Lower lobe of right lung (tissue), 2 donors: Measurements from ENCODE around the gene PCDH12. TPM values are rescaled to one million over a fixed set of nuclear protein-coding genes. Genes with fewer than 3 reads are reported as not detected.

Experiments used
- ATAC-seq, 2 donors: fragments of 200-7000 bp; cut with Tn5 transposase; one replicate each; pipeline ENCODE4 v1.9.1; 2020 to 2022; ENCODE audit warnings: mild to moderate bottlenecking in 2 of 2, moderate library complexity in 2 of 2
- DNase-seq: peaks from one replicate; pipeline ENCODE4 v3.0.0-alpha.2; 2020
- H3K27ac ChIP-seq: fragments of 200-600 bp; one replicate; pipeline ENCODE4 v1.8.0; 2022
- H3K27me3 ChIP-seq: fragments of 200-600 bp; one replicate; pipeline ENCODE4 v1.8.0; 2022; ENCODE audit warnings: low read depth
- H3K36me3 ChIP-seq: fragments of 200-600 bp; one replicate; pipeline ENCODE4 v1.8.0; 2022; ENCODE audit warnings: mild to moderate bottlenecking
- H3K4me1 ChIP-seq: fragments of 200-600 bp; one replicate; pipeline ENCODE4 v1.8.0; 2022
- H3K4me3 ChIP-seq: fragments of 200-600 bp; one replicate; pipeline ENCODE4 v1.8.0; 2022; ENCODE audit warnings: mild to moderate bottlenecking
- H3K9me3 ChIP-seq: fragments of 200-600 bp; one replicate; pipeline ENCODE4 v1.8.0; 2022
- CTCF ChIP-seq: fragments of 200-600 bp; IDR thresholded peaks from one replicate; pipeline ENCODE4 v1.8.0; 2022; ENCODE audit warnings: antibody characterized with exemption, mild to moderate bottlenecking
- intact Hi-C: fragments of 100-400 bp; cut with DNase I; formaldehyde crosslinking; loops from one replicate; pipeline ENCODE4 v1.11.0; 2022
- total RNA-seq: library from RNA; stranded (reverse); fragmentation: NEBNext Ultra II Directional; extraction: Animal tissue kit (Norgen Biotek cat#: 25700); gene quantifications from one replicate; pipeline ENCODE4 v1.2.1, GENCODE V29; 2021
- donor health status: DM: no; HTN: yes; CAD: no; lungs with severe emphysema.

The PCDH12 gene
- total RNA-seq, 1 donor from 2014 or later = 14.9 TPM

DNA sequence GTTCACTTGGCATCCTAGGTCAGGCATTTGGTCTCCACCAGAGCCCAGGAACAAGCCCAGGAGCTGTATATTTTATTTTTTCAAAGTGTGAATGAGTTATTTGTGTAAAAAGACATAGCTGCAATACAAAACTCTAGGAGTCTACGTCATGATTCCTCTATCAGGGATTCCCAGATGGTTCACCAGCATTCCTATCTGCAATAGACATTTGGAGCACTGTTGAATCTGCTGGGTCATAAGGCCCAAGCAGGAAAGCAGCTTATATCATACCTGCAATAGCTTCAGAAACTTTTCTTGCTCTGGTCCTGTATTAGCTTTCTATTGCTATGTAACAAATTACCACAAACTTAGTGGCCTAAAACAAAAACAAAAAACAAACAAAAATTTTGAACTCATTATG lies 51.0 kb downstream of the PCDH12 start:
- ATAC-seq (no peak), DNase-seq (no peak)
- intact Hi-C loops = no loop called here

GRCh38 chr5:141906517-141906916 lies 51.5 kb downstream of the PCDH12 start:
- ATAC-seq = no peak
- no peaks in the 10 kb centered on the region for H3K4me1 ChIP-seq
- intact Hi-C loops = no loop called here
- H3K27ac ChIP-seq = no peak overlapping the region
- no peaks in the 10 kb centered on the region for H3K27me3 ChIP-seq
- H3K4me3 ChIP-seq = no peak overlapping the region
- no peaks in the 10 kb centered on the region for H3K36me3 ChIP-seq
- no peaks in the 10 kb centered on the region for H3K9me3 ChIP-seq
- TF ChIP-seq CTCF = no peak
- no peak for DNase-seq

More for the DNA sequence above, 51.0 kb downstream of the PCDH12 start:
- Histone ChIP-seq H3K4me1 (no peaks in the 10 kb centered on the region), H3K36me3 (no peaks in the 10 kb centered on the region), H3K27ac (no peak overlapping the region), H3K4me3 (no peak overlapping the region), H3K9me3 (no peaks in the 10 kb centered on the region), H3K27me3 (no peaks in the 10 kb centered on the region)
- no peak for TF ChIP-seq CTCF

DNA sequence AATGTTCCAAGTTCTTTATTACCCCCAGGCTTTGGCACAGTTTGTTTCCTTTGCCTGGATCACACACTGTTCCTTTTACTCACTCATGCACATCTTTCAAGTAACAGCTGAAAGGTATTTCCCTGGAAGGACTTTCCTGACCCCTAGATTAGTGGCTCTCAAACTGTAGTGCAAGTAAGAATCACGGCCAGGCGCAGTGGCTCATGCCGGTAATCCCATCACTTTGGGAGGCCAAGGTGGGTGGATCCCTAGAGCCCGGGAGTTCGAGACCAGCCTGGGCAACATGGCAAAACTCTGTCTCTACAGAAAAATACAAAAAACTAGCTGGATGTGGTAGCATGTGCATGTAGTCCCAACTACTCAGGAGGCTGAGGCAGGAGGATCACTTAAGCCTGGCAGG lies 53.5 kb downstream of the PCDH12 start:
- H3K4me3 ChIP-seq = no peak overlapping the region
- intact Hi-C loops = no loop called here
- no peak for DNase-seq
- no peaks in the 10 kb centered on the region for H3K27me3 ChIP-seq
- H3K27ac ChIP-seq = no peak overlapping the region
- no peaks in the 10 kb centered on the region for H3K9me3 ChIP-seq
- TF ChIP-seq CTCF = no peak
- H3K4me1 ChIP-seq = no peaks in the 10 kb centered on the region
- no peaks in the 10 kb centered on the region for H3K36me3 ChIP-seq
- ATAC-seq = no peak

DNA sequence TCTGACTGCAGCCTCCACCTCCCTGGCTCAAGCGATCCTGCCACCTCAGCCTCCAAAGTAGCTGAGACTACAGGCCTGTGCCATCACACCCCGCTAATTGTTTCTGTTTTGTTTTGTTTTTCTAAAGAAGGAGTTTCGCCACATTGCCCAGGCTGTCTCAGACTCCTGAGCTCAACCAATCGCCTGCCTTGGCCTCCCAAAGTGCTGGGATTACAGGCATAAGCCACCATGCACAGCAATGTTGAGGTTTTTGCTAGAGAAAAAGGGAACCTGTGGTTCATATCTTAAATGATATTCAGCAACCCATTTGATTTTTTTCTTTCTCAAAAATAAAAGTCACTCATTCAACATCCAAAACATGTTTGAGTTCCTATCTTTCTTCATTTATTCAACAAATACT lies 54.7 kb downstream of the PCDH12 start:
- peak in 1 of 2 donors; percentile 51 for ATAC-seq
- H3K9me3 ChIP-seq = no peaks in the 10 kb centered on the region
- no peaks in the 10 kb centered on the region for H3K27me3 ChIP-seq
- no peak for DNase-seq
- H3K36me3 ChIP-seq = no peaks in the 10 kb centered on the region
- no peak overlapping the region for H3K27ac ChIP-seq
- intact Hi-C loops = no loop called here
- H3K4me3 ChIP-seq = no peak overlapping the region
- TF ChIP-seq CTCF = no peak
- H3K4me1 ChIP-seq = no peaks in the 10 kb centered on the region

DNA sequence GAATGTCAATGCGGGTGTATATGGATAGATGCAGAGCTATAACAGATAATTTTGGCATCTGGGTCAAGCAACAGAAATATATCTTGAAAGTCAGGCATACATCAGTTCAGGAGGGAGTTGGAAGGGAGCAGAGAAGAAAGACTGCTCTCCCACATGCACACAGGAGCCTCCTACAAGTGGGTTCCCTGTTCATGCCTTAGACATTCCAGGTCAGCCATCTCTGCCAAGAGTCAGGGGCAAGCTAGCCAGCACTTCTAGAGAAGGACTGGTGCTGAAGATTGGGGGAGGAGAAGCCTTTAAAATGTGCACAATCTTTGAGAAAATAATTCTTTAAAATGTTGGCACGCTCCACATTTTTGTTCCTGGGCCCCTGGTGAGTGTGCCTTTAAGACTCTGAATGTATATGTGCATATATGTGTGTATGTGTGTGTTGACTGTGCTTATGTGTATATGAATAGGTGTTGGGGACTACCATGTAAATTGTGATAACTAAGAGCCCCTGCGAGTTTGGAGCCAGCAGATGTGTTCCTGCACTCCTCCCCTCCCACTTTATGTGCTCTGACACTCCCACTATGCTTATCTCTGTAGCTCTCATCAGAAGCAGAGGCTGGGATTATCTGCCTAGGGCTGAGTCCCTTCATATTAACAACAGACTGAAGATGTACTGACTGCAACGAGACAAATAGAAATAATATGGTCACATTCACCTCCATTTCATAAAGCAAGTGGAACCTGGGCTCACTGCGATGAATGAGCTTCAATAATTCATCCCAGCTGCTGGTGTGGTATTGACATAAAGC lies 55.8 kb downstream of the PCDH12 start:
- Histone ChIP-seq H3K4me3 (no peak overlapping the region), H3K4me1 (no peaks in the 10 kb centered on the region), H3K36me3 (no peaks in the 10 kb centered on the region), H3K27me3 (no peaks in the 10 kb centered on the region), H3K9me3 (no peaks in the 10 kb centered on the region), H3K27ac (no peak overlapping the region)
- intact Hi-C loops = no loop called here
- ATAC-seq = no peak
- no peak for DNase-seq
- no peak for TF ChIP-seq CTCF
